Measurements from ENCODE around the gene GSTO2. TPM values are rescaled to one million over a fixed set of nuclear protein-coding genes. Genes with fewer than 3 reads are reported as not detected.

Gene GSTO2
- 0.32 and 0.91 TPM in 2 replicates for total RNA-seq

DNA sequence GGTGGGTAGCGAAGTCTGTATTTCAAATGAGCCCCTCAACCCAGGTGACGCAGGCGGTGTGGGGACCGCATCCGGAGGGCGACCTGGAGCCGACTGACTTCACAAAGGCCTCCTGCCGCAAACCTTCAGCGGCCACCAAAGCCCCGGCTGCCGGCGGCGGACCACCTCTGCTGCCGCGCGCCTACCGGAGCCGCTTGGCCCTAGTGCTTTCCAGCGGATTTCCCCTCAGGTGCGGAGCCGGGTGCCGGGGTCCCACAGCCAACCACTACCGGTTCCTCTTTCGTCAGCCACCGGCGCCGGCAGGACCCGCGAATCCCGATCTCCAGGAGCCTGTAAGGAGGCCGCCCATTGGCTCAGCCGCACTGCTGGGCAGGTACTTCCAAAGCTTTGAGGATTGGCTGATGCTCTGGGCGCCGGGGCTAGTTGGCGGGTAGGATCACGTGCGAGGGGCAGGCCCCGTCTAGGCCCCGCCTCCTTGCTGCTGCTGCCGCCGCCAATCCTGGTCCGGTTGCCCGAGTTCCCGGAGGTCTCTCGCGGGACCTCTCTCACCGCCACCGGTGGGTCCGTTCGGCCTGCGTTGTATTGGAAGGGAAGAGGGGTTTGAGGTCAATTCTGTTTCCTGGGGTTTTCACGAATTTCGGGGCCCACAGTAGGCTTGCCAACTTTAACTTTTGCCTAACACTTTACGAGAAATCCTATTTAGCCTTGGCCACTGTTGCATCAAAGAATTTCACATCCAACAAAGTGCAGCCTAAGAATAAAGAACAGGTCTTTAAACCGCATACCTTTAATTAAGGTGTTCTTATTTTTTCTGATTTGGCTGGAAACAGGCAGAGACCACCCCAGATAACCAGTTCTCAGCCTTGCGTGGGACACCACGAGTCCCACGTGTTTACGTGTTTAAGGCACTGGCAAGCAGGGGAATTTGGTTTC is at the start of gene GSTO2:
Gene GSTO2, plus strand, starts transcription at position 472 of the 933 bp plus-strand sequence. CDS start 5,732 bp downstream, outside the sequence.

GRCh38 chr10:104231784-104232612 is 37.0 kb upstream of the GSTO2 start, which contains the start of gene CFAP43:
TSS of gene CFAP43 (minus strand) at chr10:104232364. CDS start at chr10:104232246, 118 bp downstream.

DNA sequence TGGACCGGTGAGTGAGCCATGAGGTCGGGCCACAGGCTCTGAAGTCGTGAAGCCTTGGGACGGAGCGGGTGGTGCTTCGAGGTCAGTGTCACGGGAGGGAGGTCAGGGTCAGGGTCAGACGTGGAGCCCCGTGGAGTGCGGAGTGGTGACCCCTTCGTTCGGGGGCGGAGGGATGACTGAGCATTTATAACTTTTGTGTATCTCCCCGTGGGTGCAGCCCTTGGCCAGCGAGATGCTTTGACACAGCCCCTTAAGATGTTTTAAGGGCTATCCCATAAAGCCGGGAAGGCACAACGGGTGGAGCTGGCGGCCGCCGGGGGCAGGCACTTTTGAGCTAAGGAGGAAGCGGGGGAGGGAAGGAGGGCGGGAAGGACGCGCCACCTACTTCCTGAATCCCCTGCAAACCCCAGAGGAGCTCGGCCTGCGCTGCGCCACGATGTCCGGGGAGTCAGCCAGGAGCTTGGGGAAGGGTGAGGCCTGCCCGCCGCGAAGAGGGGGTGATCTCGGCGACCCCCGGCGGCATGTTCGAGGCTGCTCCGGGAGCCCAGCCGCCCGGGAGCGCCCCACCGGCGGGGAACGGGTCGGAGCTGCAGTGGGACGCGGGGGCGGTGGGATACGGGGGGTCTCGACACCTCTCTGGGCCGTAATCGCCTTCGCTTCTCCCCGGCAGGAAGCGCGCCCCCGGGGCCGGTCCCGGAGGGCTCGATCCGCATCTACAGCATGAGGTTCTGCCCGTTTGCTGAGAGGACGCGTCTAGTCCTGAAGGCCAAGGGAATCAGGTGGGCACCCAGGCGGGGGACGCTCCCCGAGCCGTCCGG is 14.3 kb upstream of the GSTO2 start, which contains the start of gene GSTO1:
Gene GSTO1, plus strand, starts transcription at position 400 of the 818 bp plus-strand sequence. Its CDS starts 37 bp downstream, at position 437.

DNA sequence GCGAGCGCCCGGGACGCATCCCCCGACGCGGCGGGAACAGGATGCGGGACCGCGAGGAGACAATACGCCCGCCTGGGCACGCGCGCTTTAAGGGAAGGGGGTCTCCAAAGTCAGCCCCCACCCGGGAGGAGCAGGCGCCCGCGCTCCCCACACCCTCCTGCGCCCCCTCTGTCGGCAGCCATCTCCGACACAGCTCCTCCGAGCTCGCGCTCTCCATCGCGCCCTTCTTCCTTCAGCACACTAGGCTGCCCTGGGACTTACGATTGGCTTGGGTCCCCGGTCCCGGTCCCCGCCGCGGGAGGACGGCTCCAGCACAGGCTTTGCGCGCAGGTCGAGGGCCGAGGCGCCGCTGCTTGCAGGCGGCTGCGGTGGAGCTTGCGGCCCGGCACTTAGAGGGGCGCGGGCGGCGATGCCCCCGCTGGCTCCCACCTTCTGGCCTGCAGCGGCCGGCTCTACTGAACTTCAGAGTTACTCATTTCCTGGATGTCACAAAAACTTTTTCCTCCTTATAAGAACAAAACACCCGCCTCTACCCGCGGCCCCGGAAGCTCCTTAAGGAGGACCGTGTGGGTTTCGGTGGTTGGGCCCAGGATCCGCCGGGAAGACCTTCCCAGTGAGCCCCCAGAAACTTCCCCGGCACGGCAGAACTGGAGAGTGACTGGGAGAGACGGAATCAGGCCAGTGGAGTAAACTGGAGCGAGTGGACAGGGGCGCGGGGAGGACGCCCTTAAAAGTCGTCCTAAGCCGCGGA is 69.2 kb downstream of the GSTO2 start, which contains the start of gene ITPRIP:
Gene ITPRIP, minus strand, starts transcription at position 481 of the 751 bp plus-strand sequence. CDS start 22,414 bp downstream, outside the sequence.

GRCh38 chr10:104353325-104354048 is 84.5 kb downstream of the GSTO2 start, which contains the start of gene CFAP58:
TSS of gene CFAP58 (plus strand) at chr10:104353833. CDS start at chr10:104353898, 65 bp downstream.

Other genes starting within 250 kb of the GSTO2 start
- gene COL17A1, start 183.3 kb upstream of the GSTO2 start, total RNA-seq, result 0.65 and 1.4 TPM in 2 replicates
- gene SFR1, start 147.0 kb upstream of the GSTO2 start, total RNA-seq, result 12.0 and 16.4 TPM in 2 replicates
- under 0.01 TPM in 1 of 2 replicates, not detected in the other for gene CFAP43, start 36.8 kb upstream of the GSTO2 start, total RNA-seq
- gene GSTO1, start 14.3 kb upstream of the GSTO2 start, total RNA-seq, result 258 and 350 TPM in 2 replicates
- 10.9 and 14.6 TPM in 2 replicates for gene ITPRIP, start 69.3 kb downstream of the GSTO2 start, total RNA-seq
- 0.15 and 0.65 TPM in 2 replicates for gene CFAP58, start 84.6 kb downstream of the GSTO2 start, total RNA-seq

Data from epithelial cell of umbilical artery (primary cell).